ENCODE measurements around the gene SMARCA2.

GRCh38 chr9:2128141-2128540 is 113.0 kb downstream of the SMARCA2 start:
- TF ChIP-seq POLR2AphosphoS2 (conservative IDR thresholded peaks at IDR 0.05; ENCODE audit: low read length) (no peak), CTCF (IDR thresholded peaks at IDR 0.05) (no peak), RNF2 (IDR thresholded peaks at IDR 0.05; ENCODE audit: borderline replicate concordance, low read depth) (no peak), CBX8 (IDR thresholded peaks at IDR 0.05) (no peak), REST (IDR thresholded peaks at IDR 0.05) (no peak), ELK1 (IDR thresholded peaks at IDR 0.05; ENCODE audit: low read depth, low read length) (no peak), CEBPB (IDR thresholded peaks at IDR 0.05) (no peak), USF2 (IDR thresholded peaks at IDR 0.05) (no peak), HDAC2 (IDR thresholded peaks at IDR 0.05) (no peak), RCOR1 (IDR thresholded peaks at IDR 0.05; ENCODE audit: low read depth, low read length) (no peak), MYC (IDR thresholded peaks at IDR 0.05; ENCODE audit: borderline replicate concordance, low read length) (no peak), NR3C1 (IDR thresholded peaks at IDR 0.05) (no peak), EP300 (IDR thresholded peaks at IDR 0.05) (no peak), SMC3 (IDR thresholded peaks at IDR 0.05) (no peak)

All from A549 (cell line).